ENCODE results near the gene LRRC55.

Gene LRRC55

DNA sequence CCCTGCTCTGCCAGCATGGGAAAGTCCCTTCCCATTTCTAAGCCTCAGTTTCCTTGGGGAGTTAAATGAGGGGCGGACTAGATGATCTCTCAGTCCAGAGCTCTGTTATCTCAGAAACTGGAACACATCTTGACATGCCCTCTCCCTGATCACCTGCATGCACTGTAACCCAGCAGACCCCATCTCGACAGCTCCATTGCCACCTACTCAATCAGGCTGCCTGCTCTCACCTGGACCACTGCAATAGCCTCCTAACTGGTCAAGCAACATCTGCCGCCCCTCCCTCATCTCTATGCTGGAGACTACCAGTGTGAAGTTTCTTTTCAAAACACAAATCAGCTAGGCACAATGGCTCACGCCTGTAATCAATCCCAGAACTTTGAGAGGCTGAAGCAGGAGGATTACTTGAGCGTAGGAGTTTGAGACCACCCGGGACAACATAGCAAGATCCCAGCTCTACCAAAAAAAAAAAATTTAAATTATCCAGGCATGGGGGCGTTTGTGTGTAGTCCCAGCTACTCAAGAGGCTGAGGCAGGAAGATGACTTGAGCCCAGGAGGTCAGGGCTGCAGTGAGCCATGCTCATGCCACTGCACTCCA, 22.2 kb downstream of the LRRC55 start:
- no peak for DNase-seq

DNA sequence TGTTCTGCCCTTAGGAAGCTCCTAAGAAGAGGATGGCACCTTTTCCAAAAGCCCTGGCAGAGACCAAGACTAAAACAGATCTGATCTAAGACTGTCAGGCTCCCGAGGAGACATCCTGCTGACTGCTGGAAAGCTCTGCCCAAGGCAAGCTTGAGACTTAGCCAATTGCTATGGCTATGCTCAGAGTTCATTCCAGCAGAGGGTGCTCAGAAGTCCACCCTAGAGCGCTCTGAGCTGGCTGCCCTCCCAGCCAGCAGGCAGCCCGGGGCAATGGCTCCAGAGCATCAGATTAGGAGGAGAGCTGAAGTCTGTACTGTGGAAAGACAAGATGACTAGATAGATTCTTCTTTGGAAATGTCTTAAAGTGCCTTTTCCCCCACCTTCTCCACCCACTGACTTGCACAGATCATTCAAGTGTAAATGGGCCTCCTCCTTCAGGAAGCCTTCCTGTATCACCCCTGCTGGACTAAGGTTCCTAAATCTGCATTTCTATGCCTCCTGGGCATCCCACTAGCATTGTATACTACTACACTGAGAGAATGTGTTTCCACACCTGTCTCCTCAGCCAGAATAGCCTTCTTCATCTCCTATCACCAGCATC, 23.4 kb downstream of the LRRC55 start:
- DNase-seq, result no peak

DNA sequence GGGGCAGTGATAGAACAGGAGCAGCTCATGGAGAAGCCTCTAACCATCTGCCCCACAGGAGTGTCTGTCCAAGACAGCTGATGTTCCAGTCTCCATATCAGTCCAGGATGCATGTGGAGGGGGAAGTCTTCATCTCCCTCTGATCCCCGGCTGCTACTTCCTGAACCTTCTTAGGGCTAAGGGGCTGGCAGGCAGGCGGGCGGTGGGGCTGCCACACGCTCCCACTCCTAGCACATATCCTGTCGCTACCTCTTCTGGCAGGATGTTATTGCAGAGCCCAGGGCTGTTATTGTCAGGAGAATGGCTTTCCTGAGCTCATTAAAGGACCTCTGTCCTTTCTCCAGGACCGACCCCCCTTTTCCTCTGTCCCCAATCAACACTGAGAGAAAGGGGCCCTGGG, 25.4 kb downstream of the LRRC55 start:
- DNase-seq, result no peak

DNA sequence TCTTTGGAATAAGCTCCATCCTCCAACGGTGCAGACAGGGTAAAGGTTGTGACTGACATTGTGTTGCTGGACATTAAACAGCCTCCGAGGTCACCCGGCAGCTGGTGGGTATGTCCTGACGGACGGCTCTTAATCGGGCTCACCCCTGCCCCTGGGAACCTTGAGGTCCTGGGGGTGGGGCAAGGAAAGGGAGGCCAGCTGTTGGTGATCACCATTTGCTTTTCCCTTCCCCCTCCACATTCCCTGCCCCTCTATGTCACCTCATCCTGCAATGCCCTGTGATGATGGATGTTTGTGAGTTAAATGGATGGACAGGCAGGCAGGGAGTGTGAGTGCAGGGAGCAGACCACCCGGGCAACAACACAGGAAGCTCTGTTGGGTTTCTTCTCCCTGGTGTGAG, 29.0 kb downstream of the LRRC55 start:
- no peak for DNase-seq

DNA sequence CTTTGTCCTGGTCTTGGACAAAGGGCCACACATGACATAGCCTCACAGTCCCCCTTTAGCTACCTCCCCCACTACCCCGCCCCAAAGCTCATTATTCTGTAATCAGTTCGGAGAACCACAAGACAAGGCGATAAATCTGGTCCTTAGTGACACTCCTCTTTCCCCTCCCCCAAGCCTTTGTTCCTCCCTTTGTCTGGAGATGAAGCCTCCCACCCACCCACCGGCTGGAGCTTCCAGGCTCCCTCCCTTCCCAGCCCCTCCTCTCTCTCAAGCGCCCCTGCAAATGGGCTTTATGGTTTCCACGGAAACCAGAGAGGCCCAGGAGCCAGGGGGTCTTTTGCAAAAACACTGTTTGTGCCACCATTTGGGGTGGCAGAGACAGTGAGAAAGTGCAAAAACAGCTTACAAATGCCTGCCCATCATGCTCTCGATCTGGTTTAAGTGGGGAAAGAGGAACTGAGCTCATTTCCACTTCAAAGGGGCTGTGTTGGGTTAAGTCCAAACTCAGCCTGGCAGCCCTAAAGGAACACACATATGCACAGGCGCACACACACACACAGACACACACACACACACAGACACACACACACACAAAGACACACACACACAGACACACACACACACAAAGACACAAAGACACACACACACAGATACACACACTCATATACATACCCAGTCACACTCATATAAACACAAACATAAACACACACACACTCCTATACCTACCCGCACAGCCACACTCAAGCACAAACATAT, 31.8 kb downstream of the LRRC55 start:
- DNase-seq, result no peak

DNA sequence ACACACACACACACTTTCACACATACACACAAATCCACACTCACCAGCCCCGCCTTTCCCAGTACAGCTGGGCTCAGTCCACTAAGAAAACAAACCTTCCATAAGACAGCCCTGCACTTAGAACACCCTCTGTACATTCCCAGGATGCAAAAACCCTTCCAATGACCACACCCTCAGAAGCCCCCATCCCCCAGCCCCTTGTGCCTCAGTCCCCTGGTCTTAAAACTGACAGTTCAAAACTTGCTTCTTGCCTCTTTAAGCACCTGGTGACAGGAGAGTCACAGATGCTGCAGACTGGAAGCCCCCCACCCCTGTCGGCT, 32.3 kb downstream of the LRRC55 start:
- DNase-seq, result no peak

DNA sequence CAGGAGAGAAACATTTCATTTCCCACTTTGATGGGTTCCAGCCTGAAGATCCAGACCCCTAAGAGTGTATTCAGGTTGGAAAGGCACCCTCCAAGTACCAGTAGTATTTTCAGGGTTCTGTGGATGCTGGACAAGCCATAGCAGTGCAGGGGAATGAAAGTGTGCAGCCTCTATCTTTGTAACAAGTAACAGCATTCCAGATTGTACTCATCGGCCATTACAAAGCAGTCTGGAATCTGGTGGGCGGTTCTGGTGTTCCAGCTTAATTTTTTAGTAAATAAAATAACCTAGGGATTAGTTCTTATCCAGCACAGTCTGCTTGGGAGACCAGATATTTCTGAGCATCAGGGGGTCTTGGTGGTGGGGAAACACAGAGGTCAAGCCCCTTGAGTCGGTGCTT, 32.7 kb downstream of the LRRC55 start:
- DNase-seq, result no peak

DNA sequence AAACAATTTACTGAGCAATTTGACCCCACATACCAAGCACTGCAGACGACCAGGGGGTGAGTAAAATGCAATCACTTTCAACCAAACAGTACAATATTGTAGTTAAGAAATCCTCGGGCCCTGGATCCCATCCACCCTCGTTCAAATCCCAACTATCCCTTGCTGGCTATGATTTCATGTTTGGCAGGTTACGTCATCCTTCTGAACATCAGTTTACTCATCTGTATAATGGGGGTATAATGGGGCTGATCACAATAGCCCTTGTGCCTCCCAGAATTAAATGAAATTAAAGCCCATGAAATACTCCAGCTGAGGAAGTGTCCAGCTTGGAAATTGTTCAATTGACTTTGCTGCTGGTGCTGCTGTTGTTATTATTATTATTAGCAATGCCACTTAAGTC, 34.7 kb downstream of the LRRC55 start:
- no peak for DNase-seq

DNA sequence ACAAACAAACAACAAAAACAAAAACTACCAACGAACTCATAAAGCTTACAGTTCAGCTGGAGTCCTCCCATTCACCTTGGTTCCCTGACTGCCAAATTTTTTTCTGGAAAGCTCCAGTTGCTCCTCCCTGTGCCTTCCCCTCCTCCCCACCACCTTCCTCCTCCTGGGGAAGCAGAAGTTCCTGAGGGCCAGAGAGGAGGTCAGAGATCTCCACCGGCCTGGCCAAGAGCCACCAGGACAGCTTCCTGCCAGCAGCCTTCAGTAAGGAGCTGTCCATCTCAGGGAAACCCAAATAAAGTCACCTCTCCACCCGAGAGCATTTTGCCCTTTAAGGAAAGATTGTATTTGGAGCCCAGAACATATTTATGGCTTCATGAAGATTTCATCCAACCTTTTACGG, 35.3 kb downstream of the LRRC55 start:
- no peak for DNase-seq

DNA sequence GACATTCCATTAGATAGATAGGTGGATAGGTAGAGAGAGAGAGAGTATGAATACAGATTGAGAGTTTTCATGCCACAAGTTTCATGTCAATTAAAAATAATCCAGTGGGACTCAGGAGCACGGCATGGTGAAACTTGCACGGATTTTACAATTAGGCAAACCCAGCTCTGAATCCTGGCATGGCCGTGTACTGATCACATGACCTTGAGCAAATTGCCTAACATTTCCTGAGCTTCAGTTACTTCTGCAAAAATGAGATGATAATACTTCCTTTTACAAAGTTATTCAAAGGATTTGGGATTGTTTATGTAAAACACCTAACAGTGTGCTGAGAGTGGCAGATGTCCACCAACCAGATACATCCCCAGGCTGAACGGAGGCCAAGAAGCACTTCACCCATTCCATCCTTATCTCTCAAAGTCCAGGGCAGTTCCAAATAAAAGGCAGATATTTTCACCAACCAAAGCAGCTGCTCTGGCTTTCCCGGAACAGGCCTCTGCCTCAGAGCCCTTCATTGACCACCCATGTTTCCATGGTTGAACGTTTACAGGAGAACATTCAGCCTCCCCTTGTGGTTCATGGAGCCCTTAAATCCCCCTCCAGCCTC, 37.4 kb downstream of the LRRC55 start:
- no peak for DNase-seq

DNA sequence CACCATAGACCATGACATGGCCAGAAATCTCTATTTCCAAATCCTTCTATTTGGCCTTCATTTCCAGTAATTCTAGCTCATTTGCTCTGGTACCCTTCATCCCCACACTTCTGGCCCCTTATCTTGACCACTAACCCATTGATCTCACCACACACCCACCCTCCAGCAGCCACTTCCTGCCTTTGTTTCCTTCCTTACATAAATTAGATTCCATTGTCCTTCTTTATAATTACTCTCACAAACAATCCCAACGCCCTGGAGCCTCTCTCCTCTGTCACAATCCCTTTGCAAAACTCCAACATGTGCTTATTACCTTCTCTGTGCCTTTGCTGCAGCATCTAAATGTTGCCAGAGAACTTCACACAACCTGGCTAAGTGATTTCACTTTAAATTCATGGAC, 40.5 kb downstream of the LRRC55 start:
- DNase-seq, result no peak

DNA sequence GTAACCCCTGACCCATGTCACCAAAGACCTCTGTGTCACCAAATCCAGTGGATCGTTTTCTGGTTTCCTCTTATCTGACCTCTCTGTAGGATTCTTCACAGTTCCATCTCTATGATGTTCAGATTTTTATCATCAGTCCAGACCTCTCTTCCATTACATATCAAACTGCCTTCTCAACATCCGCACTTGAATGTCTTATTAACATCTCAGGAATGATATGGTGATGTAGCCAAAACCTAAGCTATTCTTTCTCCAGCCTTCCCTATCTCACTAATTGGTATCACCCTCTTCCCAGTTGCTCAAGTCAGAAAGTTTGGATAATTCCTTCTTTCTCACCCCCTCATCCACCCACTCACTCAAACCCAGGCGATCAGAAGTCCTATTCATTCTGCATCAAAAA, 41.8 kb downstream of the LRRC55 start:
- DNase-seq, result no peak

DNA sequence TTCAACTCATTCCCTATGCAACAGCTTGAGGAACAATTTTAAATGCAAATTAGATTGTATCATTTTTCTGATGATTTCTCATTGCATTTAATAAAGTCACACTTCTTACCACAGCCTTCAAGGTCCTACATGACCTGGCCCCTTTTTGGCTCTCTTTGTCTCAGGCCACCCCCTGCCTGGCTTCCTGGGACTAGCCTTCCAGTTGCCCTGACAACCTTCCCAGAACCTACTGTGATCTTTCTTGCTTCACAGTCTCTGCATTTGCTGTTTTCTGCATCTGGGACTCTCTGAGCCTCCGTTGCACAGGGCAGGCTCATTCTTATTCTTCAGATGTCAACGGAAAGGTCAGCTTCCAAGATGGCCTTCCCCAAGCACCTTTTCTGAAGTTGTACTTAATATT, 42.4 kb downstream of the LRRC55 start:
- no peak for DNase-seq

DNA sequence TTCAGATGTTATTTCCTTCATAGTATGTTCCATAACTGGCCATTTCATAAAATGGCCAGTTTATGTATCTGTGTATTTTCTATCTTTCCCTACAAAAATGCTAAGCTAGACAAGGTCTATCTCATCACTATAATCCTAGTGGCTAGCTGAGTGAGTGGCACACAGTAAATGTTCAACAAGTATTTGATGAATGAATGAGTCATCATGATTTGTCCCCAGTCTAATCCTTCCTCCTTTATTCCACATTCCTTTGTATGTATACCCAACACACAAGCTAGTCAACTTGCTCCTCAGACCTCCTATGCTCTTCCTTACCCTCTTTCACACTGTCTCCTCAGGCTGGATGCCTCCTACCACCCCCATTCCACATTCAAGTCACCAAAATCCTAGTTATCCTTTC, 42.8 kb downstream of the LRRC55 start:
- DNase-seq, result no peak

DNA sequence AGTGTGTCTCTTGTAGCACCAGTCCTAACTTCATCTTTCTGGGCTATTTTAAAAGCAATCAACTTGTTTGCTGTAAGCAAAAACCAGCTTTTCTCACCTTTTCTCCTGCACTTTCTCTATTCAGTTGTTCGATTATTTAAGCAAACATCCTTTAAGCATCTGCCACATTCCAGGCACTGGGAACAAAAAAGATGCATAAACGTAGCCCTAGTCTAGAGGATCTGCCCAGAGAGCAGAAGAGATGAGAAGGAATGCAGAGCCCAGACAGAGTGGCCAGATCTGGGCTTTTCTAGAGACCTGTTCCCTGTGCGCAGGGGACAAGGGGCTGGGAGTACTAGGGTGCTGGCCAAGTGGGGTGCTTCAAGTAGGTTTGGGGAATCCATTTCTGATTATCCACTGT, 46.8 kb downstream of the LRRC55 start:
- no peak for DNase-seq

DNA sequence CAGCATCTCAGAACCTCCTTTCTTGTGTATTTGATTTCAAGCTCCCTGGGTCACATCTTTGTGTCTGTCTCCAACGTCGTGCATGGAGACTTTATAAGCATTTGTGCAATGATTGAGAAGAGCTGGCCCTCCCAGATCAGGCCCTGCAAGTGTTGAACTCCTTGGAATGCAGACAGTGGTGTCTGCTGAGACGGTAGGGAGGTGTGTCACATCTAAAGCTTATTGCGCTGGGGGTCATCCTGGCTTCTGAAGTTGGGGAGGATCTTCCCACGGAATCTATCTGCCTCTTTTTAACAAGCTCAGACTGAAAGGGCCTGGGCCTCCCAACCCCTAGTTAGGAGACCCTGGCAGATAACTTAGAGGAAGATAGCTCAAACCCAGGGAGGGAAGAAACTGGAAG, 48.6 kb downstream of the LRRC55 start:
- no peak for DNase-seq

DNA sequence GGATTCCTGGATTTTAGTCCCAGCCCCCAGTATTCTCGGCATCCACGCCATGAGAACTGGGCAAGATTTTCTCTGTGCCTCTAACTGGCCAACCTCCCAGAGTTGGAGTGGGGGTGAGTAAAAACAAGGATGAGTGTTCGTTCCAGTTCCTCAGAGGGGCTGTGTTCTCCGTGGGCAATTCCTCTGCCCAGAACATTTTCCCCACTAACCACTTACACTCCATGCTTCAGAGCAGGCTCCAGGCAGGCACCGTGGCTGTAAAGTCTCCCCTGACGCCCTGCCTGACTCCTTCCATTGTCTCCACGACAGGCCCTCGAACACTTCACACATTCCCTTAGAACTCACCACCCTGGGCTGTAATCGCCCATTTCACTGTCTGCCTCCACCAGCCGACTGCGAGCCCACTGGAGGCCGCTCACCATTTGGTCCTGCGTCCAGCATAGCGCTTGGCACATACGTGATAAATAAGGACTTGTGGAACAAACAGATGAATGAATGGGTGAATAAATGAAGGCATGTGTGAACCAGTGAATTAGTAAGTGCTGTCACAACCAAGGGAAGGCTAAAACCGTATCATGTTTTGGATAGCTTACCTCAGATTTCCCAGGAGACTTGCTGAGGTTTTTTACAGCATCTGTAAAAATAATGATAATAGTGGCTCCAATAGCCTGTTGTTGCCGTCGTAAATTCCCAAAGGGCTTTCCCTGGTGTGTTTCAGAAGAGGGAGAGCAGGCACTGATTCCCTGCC, 49.2 kb downstream of the LRRC55 start:
- DNase-seq, result no peak

DNA sequence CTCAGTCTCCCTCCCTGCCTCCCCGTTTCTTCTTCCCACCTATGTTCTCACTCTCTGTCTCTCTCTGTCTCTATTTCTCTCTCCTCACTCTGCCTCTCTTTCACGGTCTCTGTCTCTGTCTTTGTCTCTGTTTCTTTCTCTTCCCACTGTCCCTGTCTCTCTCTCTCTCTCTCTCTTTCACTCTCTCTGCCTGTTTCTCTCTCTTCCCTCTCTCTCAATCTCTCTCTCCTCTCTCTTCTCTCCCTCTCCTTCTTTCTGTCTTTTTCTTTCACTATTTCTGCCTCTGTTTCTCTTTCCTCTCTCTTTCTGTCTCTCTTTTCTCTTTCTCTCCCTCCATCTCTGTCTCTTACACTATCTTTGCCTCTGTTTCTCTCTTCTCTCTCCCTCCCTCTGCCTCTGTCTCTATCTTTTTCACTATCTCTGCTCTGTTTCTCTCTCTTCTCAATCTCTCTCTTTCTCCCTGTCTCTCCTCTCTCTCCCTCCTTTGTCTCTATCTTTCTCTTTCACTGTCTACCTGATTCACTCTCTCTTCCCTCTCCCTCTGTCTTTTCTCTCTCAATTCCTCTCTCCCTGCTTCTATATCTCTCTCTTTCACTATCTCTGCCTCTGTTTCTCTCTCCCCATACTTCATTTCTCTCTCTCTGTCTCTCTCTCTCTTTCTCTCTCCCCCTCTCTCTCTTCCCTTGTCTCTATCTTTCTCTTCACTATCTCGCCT, 49.9 kb downstream of the LRRC55 start:
- no peak for DNase-seq

DNA sequence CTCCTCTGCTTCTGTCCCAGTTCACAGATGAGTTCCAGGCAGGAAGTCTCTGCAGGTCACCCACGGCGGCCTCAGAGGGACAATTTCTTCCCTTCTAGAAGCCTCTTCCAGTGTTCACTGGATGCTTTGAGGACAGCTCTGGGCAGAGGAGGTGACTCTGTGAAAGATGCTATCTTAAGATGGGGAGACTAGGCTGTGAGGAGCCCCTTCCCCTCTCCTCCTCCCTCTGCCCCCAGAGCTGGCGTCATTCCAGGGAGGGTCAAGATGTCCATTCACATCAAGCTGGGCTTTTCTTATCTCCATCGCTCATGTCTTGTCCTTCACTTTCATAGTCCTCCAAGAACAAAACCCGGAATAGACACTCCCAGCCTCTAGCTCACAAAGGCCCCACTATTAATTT, 51.9 kb downstream of the LRRC55 start:
- no peak for DNase-seq

DNA sequence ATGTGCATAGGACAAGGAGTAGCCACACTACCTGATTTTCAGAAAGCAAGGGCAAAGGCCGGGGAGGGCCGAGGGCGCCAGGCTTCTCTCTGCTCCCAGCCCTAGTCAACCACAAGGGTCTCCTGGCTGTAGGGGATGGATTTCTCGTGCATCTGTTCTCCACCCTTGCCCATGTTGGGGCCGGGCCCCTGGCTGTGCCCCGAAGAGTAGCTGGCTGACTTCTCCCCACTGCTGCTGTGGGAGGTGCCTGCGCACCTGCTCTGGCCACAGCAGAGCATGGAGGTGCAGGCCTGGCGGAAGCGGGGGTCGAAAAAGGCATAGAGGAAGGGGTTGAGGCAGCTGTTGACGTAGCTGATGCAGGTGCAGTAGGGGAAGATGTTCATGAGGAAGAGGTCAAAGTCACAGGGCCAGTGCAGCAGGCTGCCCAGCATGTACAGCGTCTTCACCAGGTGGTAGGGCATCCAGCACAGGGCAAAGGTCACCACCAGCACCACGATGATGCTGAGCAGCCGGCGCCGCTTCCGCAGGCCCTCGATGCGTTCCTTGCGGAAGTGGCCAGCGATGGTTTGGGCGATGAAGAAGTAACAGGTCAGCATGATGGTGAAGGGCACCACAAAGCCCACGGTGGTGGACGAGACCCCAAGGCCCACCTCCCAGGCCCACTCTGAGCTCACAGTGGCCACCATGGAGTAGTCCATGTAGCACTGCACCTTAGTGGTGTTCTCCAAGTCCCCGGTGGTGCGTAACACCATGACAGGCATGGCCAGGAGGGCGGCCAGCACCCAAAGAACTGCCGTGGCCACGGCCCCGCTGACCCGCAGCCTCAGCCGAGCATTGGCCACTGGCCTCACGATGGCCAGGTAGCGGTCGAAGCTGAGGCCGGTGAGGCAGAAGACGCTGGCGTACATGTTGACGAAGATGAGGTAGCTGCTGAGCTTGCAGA, 54.3 kb downstream of the LRRC55 start:
- no peak for DNase-seq

DNA sequence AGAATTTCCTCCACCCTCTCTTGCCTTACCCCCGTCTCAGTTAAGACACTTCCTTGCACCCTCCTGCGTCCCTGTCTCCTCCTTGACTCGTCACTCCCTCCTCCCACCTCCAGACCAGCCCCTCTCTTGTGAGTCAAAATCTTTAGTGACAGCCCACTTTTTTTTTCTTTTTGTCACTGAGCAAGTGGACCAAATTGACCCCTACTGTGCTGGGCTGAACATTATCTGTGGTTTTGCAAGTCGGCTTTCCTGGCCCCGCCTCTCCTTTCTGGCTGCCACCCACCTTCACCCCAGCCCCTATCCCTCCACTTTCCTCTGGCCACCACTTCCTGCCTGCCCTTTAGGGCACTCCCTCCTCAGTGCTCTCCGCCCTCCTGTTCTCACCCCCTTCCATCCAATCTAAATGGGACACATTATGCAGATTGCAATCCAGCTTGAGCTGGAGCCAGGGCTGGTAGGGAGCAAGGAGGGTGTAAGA, 55.5 kb downstream of the LRRC55 start, which contains the start of gene APLNR:
APLNR (minus strand) TSS at position 47 of the 478 bp plus-strand sequence. CDS start 246 bp downstream, outside the sequence.
- no peak for DNase-seq
